ENCODE results near the gene GRIN1.

Gene GRIN1

GRCh38 chr9:137138722-137139467, at the start of gene GRIN1:
Gene GRIN1 (plus strand): TSS chr9:137139154. CDS start chr9:137139487, 333 bp downstream.
- peak in 1 of 14 donors; percentile 74 for DNase-seq

DNA sequence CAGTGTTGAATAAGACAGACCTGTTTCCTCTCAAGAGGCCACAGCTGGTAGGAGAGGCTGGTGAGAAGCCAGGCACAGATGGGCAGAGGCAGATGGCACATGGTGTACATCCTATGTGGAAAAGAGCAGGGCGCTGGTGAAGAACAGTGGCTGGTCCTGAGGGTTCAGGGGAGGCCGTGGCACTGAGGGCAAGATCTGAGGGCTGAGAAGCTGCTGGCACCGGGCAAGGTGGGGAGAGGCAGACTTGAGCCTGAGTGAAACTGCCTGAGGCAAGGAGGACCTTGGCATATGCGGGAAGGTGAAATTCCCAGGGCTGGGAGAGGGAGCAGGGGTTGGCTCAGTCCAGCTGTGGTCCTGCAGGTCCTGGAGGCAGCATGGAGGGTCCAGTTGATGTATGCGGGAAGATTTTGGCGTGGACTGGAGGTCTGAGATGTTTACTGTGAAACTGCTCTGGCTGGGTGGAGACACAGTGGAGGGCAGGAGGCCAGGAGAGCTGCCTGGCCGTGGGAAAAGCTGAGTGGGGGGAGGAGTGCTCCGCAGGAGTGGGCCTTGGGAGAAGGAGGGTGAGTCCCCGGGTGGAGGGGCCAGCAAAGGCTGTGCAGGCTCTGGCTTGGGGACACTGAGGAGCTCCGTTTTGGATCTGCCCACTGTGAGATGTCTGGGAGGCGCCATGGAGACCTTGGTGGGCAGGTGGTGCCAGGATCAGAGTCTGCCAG, 49.6 kb upstream of the GRIN1 start:
- no peak for DNase-seq

GRCh38 chr9:137095664-137096517, 43.1 kb upstream of the GRIN1 start:
- no peak for DNase-seq

DNA sequence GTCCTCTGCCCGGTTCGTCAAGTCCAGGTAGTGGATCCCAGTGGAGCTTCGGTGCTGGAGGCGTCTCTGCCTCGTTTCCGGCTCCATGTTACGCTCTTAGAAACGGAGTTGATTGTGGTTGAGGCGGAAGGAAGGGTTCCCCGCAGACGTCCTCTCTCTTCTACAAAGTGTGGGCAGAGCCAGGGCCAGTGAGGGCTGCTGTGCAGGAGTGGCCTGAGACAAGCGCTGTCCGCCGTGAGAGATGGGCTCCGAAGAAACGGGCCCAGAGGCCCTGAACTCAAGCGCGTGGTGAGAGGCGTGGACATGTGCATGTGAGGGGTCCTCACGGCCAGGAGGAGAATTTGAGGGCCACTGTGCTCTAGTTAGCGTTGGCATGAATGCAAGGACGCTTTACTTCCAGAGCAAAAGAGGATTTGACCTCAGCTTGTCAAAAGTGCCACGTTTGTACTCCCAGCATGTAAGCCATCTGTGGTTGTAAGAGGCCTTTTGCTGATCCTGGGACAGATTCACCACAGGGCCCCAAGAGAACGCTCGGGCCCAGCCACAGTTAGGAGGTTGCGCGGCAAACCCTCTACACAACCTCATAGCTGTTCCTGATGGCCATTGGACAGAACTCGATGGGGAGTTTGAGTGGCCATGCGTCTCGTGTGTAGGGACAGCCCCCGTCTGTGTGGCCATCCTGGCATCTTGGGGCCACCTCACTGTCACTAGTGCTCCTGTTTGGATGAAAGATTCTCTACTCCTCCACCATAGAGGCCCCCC, 42.0 kb upstream of the GRIN1 start:
- DNase-seq: no peak

- DNase-seq: no peak
Observed at GRCh38 chr9:137097761-137098462, 41.0 kb upstream of the GRIN1 start.

DNA sequence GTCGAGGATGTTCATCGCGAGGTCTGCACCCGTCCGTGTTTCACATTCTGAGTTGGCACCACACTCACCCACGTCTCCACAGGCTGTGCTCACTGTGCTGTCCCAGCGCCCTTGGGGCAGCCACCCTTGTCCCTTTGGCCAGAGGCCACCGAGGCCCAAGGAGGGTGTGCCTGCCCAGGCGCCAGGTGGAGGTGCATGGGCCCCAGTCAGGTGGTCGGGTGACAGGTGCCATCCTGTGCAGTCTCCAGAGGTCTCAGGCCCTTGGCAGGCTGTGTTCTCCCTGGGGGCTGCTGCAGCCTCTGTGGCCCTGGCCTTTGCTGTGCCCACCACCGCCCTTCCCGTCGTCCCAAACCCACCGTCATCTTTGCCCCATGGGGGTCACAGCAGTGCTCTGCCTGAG, 39.7 kb upstream of the GRIN1 start:
- no peak for DNase-seq

- DNase-seq: no peak
Observed at GRCh38 chr9:137103206-137103999, 35.6 kb upstream of the GRIN1 start.

GRCh38 chr9:137105814-137106661, 32.9 kb upstream of the GRIN1 start:
- DNase-seq: no peak

- DNase-seq: no peak
Observed at GRCh38 chr9:137106662-137107250, 32.2 kb upstream of the GRIN1 start.

DNA sequence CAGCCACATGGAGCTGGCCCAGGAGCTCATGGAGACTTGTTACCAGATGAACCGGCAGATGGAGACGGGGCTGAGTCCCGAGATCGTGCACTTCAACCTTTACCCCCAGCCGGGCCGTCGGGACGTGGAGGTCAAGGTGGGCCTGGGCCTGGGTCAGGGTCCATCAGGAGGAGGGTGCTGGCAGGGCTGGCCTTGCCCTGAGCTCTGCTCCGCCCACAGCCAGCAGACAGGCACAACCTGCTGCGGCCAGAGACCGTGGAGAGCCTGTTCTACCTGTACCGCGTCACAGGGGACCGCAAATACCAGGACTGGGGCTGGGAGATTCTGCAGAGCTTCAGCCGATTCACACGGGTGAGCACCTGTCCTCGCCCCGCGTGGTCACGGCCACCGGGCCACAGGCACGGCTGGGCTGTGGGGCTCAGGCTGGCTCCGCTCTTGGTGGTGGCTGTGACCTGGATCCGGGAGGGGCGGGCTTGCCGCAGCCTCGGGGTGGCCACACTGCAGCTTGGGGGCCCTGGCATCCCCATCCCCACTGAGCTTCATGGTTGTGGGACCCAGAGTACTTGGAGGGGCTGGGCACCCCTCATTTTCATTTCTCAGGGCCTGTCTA, 31.5 kb upstream of the GRIN1 start:
- no peak for DNase-seq

- no peak for DNase-seq
Observed at GRCh38 chr9:137107982-137108381, 31.0 kb upstream of the GRIN1 start.

DNA sequence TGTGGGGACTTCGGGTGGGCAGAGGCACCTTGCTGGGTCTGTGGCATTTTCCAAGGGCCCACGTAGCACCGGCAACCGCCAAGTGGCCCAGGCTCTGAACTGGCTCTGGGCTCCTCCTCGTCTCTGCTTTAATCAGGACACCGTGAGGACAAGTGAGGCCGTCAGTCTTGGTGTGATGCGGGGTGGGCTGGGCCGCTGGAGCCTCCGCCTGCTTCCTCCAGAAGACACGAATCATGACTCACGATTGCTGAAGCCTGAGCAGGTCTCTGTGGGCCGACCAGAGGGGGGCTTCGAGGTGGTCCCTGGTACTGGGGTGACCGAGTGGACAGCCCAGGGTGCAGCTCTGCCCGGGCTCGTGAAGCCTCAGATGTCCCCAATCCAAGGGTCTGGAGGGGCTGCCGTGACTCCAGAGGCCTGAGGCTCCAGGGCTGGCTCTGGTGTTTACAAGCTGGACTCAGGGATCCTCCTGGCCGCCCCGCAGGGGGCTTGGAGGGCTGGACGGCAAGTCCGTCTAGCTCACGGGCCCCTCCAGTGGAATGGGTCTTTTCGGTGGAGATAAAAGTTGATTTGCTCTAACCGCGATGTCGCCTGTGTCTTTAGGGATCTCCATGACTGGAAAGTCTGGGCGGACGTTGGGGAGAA, 30.2 kb upstream of the GRIN1 start:
- DNase-seq: no peak

DNA sequence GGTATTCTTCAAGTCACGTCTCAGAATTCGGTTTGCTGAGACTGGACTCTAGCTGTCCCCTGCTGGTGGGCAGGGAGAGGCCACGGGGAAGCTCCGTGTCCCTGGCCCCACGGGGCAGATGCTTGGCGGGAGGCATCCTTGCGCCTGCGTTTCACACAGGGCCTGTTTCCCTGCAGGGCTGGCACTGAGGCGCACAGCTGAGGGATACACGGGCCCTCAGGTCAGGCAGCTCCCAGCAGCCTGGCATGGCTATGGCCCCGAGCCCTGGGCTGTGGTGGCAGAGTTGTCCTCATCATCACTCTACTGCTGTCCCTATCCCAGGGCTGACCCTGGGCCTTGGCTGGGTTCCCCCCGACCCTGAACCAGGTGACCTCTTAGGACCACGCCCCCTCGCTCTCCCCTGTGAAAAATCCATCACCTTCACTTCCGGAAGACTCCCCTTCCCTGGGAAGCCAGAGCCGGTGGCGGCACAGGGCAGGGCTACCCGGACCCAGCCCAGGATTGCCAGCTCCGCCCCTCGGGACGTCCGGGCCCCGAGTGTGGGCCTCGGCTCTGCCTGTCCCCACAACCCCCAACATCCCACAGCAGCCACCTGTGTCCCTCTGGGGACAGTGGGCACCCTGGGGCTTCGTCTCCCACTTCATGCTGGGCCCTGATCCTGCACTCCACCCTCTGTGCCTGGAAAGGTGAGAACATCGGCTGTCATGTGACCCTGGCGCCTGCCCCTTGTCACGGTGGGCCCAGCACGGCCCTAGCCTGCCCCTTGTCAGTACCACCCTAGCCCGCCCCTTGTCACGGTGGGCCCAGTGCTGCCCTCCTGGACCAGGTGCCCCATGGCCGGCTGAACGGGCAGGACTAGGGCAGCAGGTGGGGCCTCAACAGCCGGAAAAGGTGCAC, 29.5 kb upstream of the GRIN1 start:
- DNase-seq: no peak

DNA sequence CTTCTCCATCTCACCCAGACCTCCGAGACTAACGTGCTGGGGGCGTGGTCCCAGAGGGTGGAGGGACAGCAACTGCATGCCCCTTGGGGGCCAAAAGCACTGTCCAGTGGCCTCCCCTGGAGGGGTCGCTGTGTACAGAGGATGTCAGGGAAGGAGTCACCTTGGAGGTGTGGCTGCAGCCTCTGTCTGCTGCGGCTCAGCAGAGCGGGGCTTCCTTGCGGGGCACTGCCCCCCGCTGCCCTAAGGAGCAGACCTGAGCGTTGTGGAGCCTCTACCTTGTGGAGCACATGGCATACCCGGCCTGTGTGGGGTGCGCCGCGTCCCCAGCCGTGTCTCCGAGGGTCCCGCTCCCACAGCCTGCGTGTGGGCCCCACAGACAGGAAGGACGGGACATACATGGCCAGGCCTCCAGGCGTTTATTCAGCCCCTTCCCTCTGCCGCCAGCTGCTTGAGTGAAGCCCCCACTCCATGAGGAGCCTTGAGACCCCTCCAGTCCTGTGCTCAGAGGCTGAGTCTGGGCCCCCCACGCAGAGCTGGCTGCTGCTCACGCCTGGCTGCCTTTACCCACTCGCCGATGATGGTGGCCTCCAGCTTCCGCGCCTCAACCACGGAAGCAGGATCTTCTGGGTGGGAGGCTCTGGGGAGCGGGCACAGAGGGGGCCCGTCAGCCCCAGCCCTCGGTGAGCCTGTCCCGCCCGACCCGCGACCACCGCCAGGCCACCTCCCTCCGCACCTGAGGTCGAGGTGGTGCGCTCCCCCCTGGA, 28.6 kb upstream of the GRIN1 start:
- DNase-seq: no peak

GRCh38 chr9:137110911-137111787, 27.8 kb upstream of the GRIN1 start:
- DNase-seq: no peak

Measured in C1 segment of cervical spinal cord (tissue), 14 donors.